Measurements from ENCODE around the gene FBXW8. TPM values are rescaled to one million over a fixed set of nuclear protein-coding genes. Genes with fewer than 3 reads are reported as not detected.

The FBXW8 gene
- total RNA-seq, 1 experiment from 2014 or later, result 15.3 TPM

DNA sequence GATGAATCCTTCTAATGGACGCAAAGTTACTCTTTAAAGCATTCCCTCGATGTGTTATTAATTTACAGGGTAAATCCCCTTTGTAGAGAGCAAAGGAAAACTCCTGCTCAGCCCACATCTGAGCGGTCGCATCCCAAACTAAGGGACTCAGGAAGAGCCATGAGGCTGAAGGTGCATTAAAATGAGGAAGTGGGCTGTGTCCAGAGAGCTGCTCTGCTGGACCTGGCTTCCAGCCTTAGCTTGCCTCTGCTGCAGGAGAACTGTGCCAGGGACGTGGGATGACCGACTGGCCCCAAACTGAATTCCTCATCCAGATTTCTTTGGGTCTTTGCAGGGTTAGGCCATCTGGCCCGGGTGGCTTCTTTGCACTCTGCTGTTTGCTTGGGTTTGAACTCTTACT, 88.3 kb downstream of the FBXW8 start:
- no peak overlapping the region for H2BK20ac ChIP-seq (ENCODE audit: low read depth, low read length, poor library complexity, severe bottlenecking)
- H3K4me3 Mint-ChIP-seq, result no peak overlapping the region
- no peak overlapping the region for H4K5ac ChIP-seq (ENCODE audit: insufficient read length, low read depth, low read length)
- no peak overlapping the region; a peak in 1 of 7 replicates for H3K27ac Mint-ChIP-seq
- H3K14ac ChIP-seq (ENCODE audit: insufficient read depth, low read length), result no peak overlapping the region
- H4K91ac ChIP-seq (ENCODE audit: insufficient read length, low read depth, low read length), result no peak overlapping the region
- no peak overlapping the region for H3K27ac ChIP-seq (ENCODE audit: insufficient read length, low read depth, low read length)
- H3K9me3 ChIP-seq (ENCODE audit: control insufficient read depth, low read depth, low read length), result no peaks in the 10 kb centered on the region
- no peaks in the 10 kb centered on the region for H4K20me1 ChIP-seq (ENCODE audit: control insufficient read depth, insufficient read depth, insufficient read length)
- no peak overlapping the region for H2AK5ac ChIP-seq (ENCODE audit: insufficient read length, low read length)
- H3K23me2 ChIP-seq (ENCODE audit: insufficient read length, low read depth, low read length, poor library complexity, severe bottlenecking), result no peaks in the 10 kb centered on the region
- peaks cover 2% of the 10 kb centered on the region; the same call in 1 of the 2 replicates for H3K4me1 ChIP-seq (ENCODE audit: insufficient read depth, low read length)
- no peak overlapping the region for H2AFZ ChIP-seq (ENCODE audit: low read length)
- no peak overlapping the region for H2BK12ac ChIP-seq (ENCODE audit: insufficient read length, low read depth, low read length)
- no peak overlapping the region for H3K18ac ChIP-seq (ENCODE audit: insufficient read length, low read depth, low read length)
- H3K79me2 ChIP-seq (ENCODE audit: insufficient read depth, low read length), result no peaks in the 10 kb centered on the region
- H4K8ac ChIP-seq (replicated peaks; ENCODE audit: insufficient read length, low read depth, low read length), result no peak overlapping the region
- no peak overlapping the region for H2BK120ac ChIP-seq (ENCODE audit: low read depth, low read length, poor library complexity, severe bottlenecking)
- no peak overlapping the region for H3K23ac ChIP-seq (ENCODE audit: insufficient read length, low read depth, low read length)
- peaks cover 18 to 19% of the 10 kb centered on the region in 2 experiments for H3K4me1 Mint-ChIP-seq
- peaks cover 0 to 3% (median 0%) of the 10 kb centered on the region in 3 experiments; a peak in 3 of 7 replicates for H3K36me3 Mint-ChIP-seq (ENCODE audit: insufficient read depth in 1 of 3, low read depth in 3 of 3)
- no peaks in the 10 kb centered on the region for H3K9me3 Mint-ChIP-seq
- no CpG with 5 or more reads among the region's 7 CpGs for WGBS (ENCODE audit: extremely low coverage, insufficient read length, low lambda C conversion rate)
- no peaks in the 10 kb centered on the region for H3K27me3 Mint-ChIP-seq (ENCODE audit: low read depth)
- TF ChIP-seq, protein P1, sequence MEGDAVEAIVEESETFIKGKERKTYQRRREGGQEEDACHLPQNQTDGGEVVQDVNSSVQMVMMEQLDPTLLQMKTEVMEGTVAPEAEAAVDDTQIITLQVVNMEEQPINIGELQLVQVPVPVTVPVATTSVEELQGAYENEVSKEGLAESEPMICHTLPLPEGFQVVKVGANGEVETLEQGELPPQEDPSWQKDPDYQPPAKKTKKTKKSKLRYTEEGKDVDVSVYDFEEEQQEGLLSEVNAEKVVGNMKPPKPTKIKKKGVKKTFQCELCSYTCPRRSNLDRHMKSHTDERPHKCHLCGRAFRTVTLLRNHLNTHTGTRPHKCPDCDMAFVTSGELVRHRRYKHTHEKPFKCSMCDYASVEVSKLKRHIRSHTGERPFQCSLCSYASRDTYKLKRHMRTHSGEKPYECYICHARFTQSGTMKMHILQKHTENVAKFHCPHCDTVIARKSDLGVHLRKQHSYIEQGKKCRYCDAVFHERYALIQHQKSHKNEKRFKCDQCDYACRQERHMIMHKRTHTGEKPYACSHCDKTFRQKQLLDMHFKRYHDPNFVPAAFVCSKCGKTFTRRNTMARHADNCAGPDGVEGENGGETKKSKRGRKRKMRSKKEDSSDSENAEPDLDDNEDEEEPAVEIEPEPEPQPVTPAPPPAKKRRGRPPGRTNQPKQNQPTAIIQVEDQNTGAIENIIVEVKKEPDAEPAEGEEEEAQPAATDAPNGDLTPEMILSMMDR (conservative IDR thresholded peaks at IDR 0.05), result no peak
- no peaks in the 10 kb centered on the region for H3K27me3 ChIP-seq (ENCODE audit: insufficient read depth, low read length)
- H2BK15ac ChIP-seq (ENCODE audit: low read depth, low read length), result no peak overlapping the region
- H3K56ac ChIP-seq (ENCODE audit: insufficient read length, low read depth, low read length), result no peak overlapping the region
- H2BK5ac ChIP-seq (ENCODE audit: insufficient read length, low read length), result no peak overlapping the region
- DNase-seq, result no peak
- no peak overlapping the region for H3T11ph ChIP-seq (ENCODE audit: low read length)
- H3K79me1 ChIP-seq (ENCODE audit: insufficient read depth, low read depth, low read length, poor library complexity, severe bottlenecking), result no peaks in the 10 kb centered on the region
- H3K4ac ChIP-seq (ENCODE audit: low read depth, low read length), result no peak overlapping the region
- H3K9ac ChIP-seq (ENCODE audit: extremely low read depth, insufficient read length, low read length), result no peak overlapping the region
- no peak overlapping the region for H3K4me2 ChIP-seq (ENCODE audit: insufficient read depth, insufficient read length, low read length)
